MCF 10A (cell line): Measurements from ENCODE around the gene ETF1. TPM values are rescaled to one million over a fixed set of nuclear protein-coding genes. Genes with fewer than 3 reads are reported as not detected.

Source experiments
- BruUV-seq: library from RNA; stranded (reverse); fragments of 400-500 nt; replicated peaks from 2 replicates; lab custom pipeline; 2021; lab: Mats Ljungman, UMichigan
- CTCF ChIA-PET: fragments of 300-600 bp; sonication (Branson Sonifier 250); formaldehyde crosslinking; extraction: SDS; loops from one replicate; lab custom pipeline; 2021; ENCODE audit warnings: antibody characterized with exemption, inconsistent platforms; lab: Yijun Ruan, JAX
- POLR2A ChIA-PET: fragments of 300-600, 350-650 bp; sonication (Branson Sonifier 250); formaldehyde crosslinking; extraction: SDS; loops from one replicate; lab custom pipeline; 2020; ENCODE audit warnings: antibody characterized with exemption, inconsistent platforms; lab: Yijun Ruan, JAX
- DNase-seq: peaks from one replicate; pipeline ENCODE4 v3.0.0-alpha.2; 2018; ENCODE audit not compliant: unreplicated experiment
- H3K27ac Mint-ChIP-seq: one replicate; pipeline ENCODE4 v1.8.0; 2022; ENCODE audit warnings: mild to moderate bottlenecking, low read depth, mixed read lengths; ENCODE audit not compliant: unreplicated experiment
- H3K27me3 Mint-ChIP-seq: one replicate; pipeline ENCODE4 v1.8.0; 2022; ENCODE audit warnings: mixed read lengths; ENCODE audit not compliant: insufficient read depth, unreplicated experiment
- H3K36me3 Mint-ChIP-seq: one replicate; pipeline ENCODE4 v1.8.0; 2022; ENCODE audit warnings: mild to moderate bottlenecking, moderate library complexity, mixed read lengths; ENCODE audit not compliant: insufficient read depth, unreplicated experiment
- H3K4me1 Mint-ChIP-seq: one replicate; pipeline ENCODE4 v1.8.0; 2022; ENCODE audit warnings: mixed read lengths; ENCODE audit not compliant: insufficient read depth, unreplicated experiment
- H3K4me3 Mint-ChIP-seq: one replicate; pipeline ENCODE4 v1.8.0; 2022; ENCODE audit warnings: mild to moderate bottlenecking, moderate library complexity, mixed read lengths; ENCODE audit not compliant: unreplicated experiment
- H3K9me3 Mint-ChIP-seq: one replicate; pipeline ENCODE4 v1.8.0; 2022; ENCODE audit warnings: mixed read lengths; ENCODE audit not compliant: unreplicated experiment
- CTCF ChIP-seq: fragments of 200-600 bp; IDR thresholded peaks from one replicate; pipeline ENCODE4 v1.8.0; 2022; ENCODE audit warnings: antibody characterized with exemption, mild to moderate bottlenecking; ENCODE audit not compliant: unreplicated experiment
- intact Hi-C: fragments of 100-400 bp; cut with micrococcal nuclease; formaldehyde crosslinking; loops from 2 replicates; pipeline ENCODE4 v1.14.1; 2022
- total RNA-seq: library from RNA; stranded (reverse); gene quantifications from 2 replicates; pipeline ENCODE4 v1.2.3, GENCODE V29; 2022

The ETF1 gene
- total RNA-seq, 1 experiment from 2014 or later, result 349 TPM

DNA sequence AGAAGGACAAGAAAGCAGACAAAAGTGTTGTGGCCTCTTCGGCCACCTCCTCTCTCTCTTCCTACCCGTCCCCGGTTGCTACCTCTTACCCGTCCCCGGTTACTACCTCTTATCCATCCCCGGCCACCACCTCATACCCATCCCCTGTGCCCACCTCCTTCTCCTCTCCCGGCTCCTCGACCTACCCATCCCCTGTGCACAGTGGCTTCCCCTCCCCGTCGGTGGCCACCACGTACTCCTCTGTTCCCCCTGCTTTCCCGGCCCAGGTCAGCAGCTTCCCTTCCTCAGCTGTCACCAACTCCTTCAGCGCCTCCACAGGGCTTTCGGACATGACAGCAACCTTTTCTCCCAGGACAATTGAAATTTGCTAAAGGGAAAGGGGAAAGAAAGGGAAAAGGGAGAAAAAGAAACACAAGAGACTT, 75.3 kb downstream of the ETF1 start:
- CTCF ChIA-PET, result interaction anchor here (0.5 to 11.4 kb wide), 5 partner anchors 11 to 245 kb away, joined by 3 to 268 read pairs (median 16); no protein-coding TSS in a partner anchor
- TSS peak; percentile 22 for BruUV-seq

DNA sequence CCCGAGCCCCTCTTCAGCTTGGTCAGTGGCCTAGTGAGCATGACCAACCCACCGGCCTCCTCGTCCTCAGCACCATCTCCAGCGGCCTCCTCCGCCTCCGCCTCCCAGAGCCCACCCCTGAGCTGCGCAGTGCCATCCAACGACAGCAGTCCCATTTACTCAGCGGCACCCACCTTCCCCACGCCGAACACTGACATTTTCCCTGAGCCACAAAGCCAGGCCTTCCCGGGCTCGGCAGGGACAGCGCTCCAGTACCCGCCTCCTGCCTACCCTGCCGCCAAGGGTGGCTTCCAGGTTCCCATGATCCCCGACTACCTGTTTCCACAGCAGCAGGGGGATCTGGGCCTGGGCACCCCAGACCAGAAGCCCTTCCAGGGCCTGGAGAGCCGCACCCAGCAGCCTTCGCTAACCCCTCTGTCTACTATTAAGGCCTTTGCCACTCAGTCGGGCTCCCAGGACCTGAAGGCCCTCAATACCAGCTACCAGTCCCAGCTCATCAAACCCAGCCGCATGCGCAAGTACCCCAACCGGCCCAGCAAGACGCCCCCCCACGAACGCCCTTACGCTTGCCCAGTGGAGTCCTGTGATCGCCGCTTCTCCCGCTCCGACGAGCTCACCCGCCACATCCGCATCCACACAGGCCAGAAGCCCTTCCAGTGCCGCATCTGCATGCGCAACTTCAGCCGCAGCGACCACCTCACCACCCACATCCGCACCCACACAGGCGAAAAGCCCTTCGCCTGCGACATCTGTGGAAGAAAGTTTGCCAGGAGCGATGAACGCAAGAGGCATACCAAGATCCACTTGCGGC, 75.9 kb downstream of the ETF1 start:
- peaks cover 41% of the 10 kb centered on the region for H3K4me1 Mint-ChIP-seq
- H3K36me3 Mint-ChIP-seq, result peaks cover 82% of the 10 kb centered on the region
- peak overlapping the region; percentile 78 for H3K4me3 Mint-ChIP-seq
- DNase-seq, result no peak
- BruUV-seq, result no TSS peak
- CTCF ChIA-PET, result interaction anchor here (0.6 to 11.4 kb wide), 9 partner anchors 11 to 82 kb away, joined by 3 to 268 read pairs (median 16); partner anchors contain the start of gene ETF1
- POLR2A ChIA-PET, result interaction anchor here (1.0 to 15.2 kb wide), 11 partner anchors 9 to 289 kb away, joined by 3 to 626 read pairs (median 32); partner anchors contain the start of genes BRD8, ETF1 and KIF20A
- peak overlapping the region; percentile 93 for H3K27ac Mint-ChIP-seq
- intact Hi-C loops, result no loop called here
- no peaks in the 10 kb centered on the region for H3K9me3 Mint-ChIP-seq
- no peak for TF ChIP-seq CTCF
- peaks cover 20% of the 10 kb centered on the region for H3K27me3 Mint-ChIP-seq

More for the DNA sequence above, 75.3 kb downstream of the ETF1 start:
- peaks cover 41% of the 10 kb centered on the region for H3K4me1 Mint-ChIP-seq
- POLR2A ChIA-PET, result interaction anchor here (1.1 to 15.2 kb wide), 5 partner anchors 32 to 83 kb away, joined by 3 to 626 read pairs (median 65); partner anchors contain the start of gene ETF1
- H3K9me3 Mint-ChIP-seq, result no peaks in the 10 kb centered on the region
- intact Hi-C loops, result no loop called here
- peak overlapping the region; percentile 93 for H3K27ac Mint-ChIP-seq
- peaks cover 20% of the 10 kb centered on the region for H3K27me3 Mint-ChIP-seq
- H3K4me3 Mint-ChIP-seq, result peak overlapping the region; percentile 78
- no peak for DNase-seq
- H3K36me3 Mint-ChIP-seq, result peaks cover 87% of the 10 kb centered on the region
- no peak for TF ChIP-seq CTCF

DNA sequence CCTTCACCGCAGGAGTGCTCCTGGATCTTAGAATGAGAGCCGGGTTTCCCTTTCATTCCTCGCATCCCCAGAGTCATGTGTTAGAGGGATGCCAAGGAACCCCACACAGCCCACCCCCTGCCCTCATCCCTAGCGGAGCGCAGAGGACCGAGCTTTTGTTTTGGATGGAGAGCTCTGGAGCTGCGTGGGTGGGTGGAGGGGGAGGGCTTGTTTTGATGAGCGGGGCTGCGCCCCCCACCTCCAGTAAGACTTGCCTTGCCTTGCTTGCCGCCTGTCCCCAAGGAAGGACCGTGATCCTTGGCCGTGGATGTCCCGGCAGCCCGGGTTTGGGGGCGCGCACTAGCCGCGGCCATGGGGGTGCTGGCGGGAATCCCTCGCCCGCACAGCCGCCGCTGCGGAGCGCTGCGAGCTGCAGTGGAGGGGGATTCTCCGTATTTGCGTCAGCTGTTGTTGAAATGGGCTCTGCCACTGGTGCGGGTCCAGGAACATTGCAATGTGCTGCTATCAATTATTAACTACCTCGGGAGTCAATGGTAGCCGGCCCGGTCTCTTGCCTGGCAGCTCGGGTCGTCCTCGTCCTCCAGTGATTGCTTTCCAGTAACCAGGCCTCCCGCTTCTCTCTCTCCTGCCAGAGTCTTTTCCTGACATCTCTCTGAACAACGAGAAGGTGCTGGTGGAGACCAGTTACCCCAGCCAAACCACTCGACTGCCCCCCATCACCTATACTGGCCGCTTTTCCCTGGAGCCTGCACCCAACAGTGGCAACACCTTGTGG, 76.7 kb downstream of the ETF1 start:
- ChIA-PET POLR2A (interaction anchor here (0.7 to 15.2 kb wide), 21 partner anchors 10 to 908 kb away, joined by 3 to 626 read pairs (median 14); partner anchors contain the start of genes BRD8, ETF1, HSPA9 and KIF20A), CTCF (interaction anchor here (0.6 to 11.4 kb wide), 11 partner anchors 16 to 83 kb away, joined by 3 to 268 read pairs (median 16); partner anchors contain the start of gene ETF1)
- BruUV-seq, result no TSS peak
- Mint-ChIP-seq H3K27me3 (peaks cover 20% of the 10 kb centered on the region), H3K36me3 (peaks cover 74% of the 10 kb centered on the region), H3K4me1 (peaks cover 46% of the 10 kb centered on the region), H3K4me3 (peak overlapping the region; percentile 78), H3K27ac (peak overlapping the region; percentile 93), H3K9me3 (no peaks in the 10 kb centered on the region)
- TF ChIP-seq CTCF, result no peak
- peak; percentile 42 for DNase-seq
- intact Hi-C loops, result no loop called here
